Fibroblast of gingiva (primary cell): ENCODE measurements around the gene TGFBR3L.

Experiments
- DNase-seq: peaks from one replicate; pipeline ENCODE4 v3.0.0-alpha.2; 2011; ENCODE audit warnings: low read depth

TGFBR3L gene

GRCh38 chr19:7914598-7915045 is at the start of gene TGFBR3L:
TSS of gene TGFBR3L (plus strand) at chr19:7914830.
- no peak for DNase-seq

- DNase-seq = no peak
These were observed 49.2 kb upstream of the TGFBR3L start for GRCh38 chr19:7865262-7865911.

GRCh38 chr19:7866399-7867091 is 48.1 kb upstream of the TGFBR3L start:
- DNase-seq = no peak

- no peak for DNase-seq
These were observed 47.4 kb upstream of the TGFBR3L start for GRCh38 chr19:7867092-7867844.

- DNase-seq = no peak
These were observed 46.3 kb upstream of the TGFBR3L start for GRCh38 chr19:7868326-7868670.

- DNase-seq = peak; percentile 27
These were observed 45.8 kb upstream of the TGFBR3L start for GRCh38 chr19:7868671-7869452.

GRCh38 chr19:7869453-7869909 is 45.1 kb upstream of the TGFBR3L start:
- DNase-seq = no peak

- no peak for DNase-seq
These were observed 44.6 kb upstream of the TGFBR3L start for GRCh38 chr19:7869910-7870511.

GRCh38 chr19:7870571-7871436 is 43.8 kb upstream of the TGFBR3L start:
- no peak for DNase-seq

- DNase-seq = peak; percentile 91
These were observed 43.0 kb upstream of the TGFBR3L start for GRCh38 chr19:7871437-7872305.

- no peak for DNase-seq
These were observed 42.1 kb upstream of the TGFBR3L start for GRCh38 chr19:7872306-7873204.

- no peak for DNase-seq
These were observed 41.1 kb upstream of the TGFBR3L start for GRCh38 chr19:7873304-7874075.

- no peak for DNase-seq
These were observed 40.3 kb upstream of the TGFBR3L start, which contains the start of gene PRR36 for GRCh38 chr19:7874076-7874896. TSS of gene PRR36 (minus strand) at chr19:7874390. CDS start at chr19:7873689, 701 bp downstream.

GRCh38 chr19:7874897-7875273 is 39.7 kb upstream of the TGFBR3L start:
- no peak for DNase-seq

- DNase-seq = no peak
These were observed 37.3 kb upstream of the TGFBR3L start for GRCh38 chr19:7877249-7877836.

GRCh38 chr19:7879111-7879807 is 35.4 kb upstream of the TGFBR3L start:
- DNase-seq = no peak
